Jurkat, Clone E6-1 (cell line): ENCODE data around the gene COMT.
A peak's percentile ranks its signal among the peaks of the same experiment; 100 is the strongest.

Experiments used
- DNase-seq: peaks from one replicate; pipeline ENCODE4 v3.0.0-alpha.2; 2011; ENCODE audit warnings: low read depth, low spot score
- H3K4me3 ChIP-seq: 2 replicates; pipeline ENCODE4 v1.5.1; 2011; ENCODE audit warnings: mild to moderate bottlenecking, low read length, control low read depth, moderate library complexity

COMT gene

GRCh38 chr22:20014526-20015186, 73.1 kb downstream of the COMT start:
- no peak for DNase-seq
- H3K4me3 ChIP-seq, result no peak overlapping the region

GRCh38 chr22:20015187-20015625, 73.6 kb downstream of the COMT start:
- no peak for DNase-seq
- no peak overlapping the region for H3K4me3 ChIP-seq

- H3K4me3 ChIP-seq, result peak overlapping the region; percentile 69
- DNase-seq, result no peak
These were observed 74.6 kb downstream of the COMT start for GRCh38 chr22:20015971-20016733.

- peak within 1 kb of the TSS; percentile 69 for H3K4me3 ChIP-seq
- peak; percentile 85 for DNase-seq
These were observed 75.4 kb downstream of the COMT start, which contains the start of gene ARVCF for GRCh38 chr22:20016734-20017621. TSS of gene ARVCF (minus strand) at chr22:20016823. CDS start at chr22:19990794, 26,029 bp downstream.

GRCh38 chr22:20017622-20017958, 76.0 kb downstream of the COMT start:
- H3K4me3 ChIP-seq, result peak overlapping the region; percentile 69

GRCh38 chr22:20018001-20018400, 76.4 kb downstream of the COMT start:
- no peak for DNase-seq
- H3K4me3 ChIP-seq, result no peak overlapping the region

More at GRCh38 chr22:20017622-20017958, 76.0 kb downstream of the COMT start:
- DNase-seq, result no peak
